ENCODE results near the gene NBDY. TPM values are rescaled to one million over a fixed set of nuclear protein-coding genes. Genes with fewer than 3 reads are reported as not detected.

Gene NBDY
- total RNA-seq, 4 donors from 2014 or later, result 15.6 to 47.2 (median 20.4) TPM

DNA sequence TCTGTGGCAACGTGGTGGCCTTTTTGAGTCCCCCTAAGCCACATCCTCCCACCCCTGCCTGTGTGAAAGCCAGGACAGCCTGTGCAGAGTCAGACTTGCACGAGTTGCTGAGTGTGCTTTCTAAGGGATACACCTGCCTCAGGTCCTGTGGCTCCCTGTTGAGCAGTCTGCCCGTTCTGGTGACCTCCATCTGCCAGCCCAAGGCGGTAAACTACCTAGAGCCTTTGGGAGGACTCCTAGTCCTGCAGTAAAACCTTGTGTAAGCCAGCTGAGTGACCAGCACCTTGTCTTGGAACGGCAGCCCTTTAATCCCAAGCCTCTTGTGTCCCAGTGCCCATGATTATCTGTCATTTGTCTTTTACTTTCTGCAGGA is 69.3 kb downstream of the NBDY start:
- Histone ChIP-seq H3K4me3 (no peak overlapping the region), H3K9me3 (no peaks in the 10 kb centered on the region), H3K27me3 (no peaks in the 10 kb centered on the region), H3K4me1 (no peaks in the 10 kb centered on the region), H3K27ac (no peak overlapping the region), H3K36me3 (no peaks in the 10 kb centered on the region)
- 100% methylated on average over 2 of the region's 5 CpGs for WGBS
- TF ChIP-seq, protein P1, sequence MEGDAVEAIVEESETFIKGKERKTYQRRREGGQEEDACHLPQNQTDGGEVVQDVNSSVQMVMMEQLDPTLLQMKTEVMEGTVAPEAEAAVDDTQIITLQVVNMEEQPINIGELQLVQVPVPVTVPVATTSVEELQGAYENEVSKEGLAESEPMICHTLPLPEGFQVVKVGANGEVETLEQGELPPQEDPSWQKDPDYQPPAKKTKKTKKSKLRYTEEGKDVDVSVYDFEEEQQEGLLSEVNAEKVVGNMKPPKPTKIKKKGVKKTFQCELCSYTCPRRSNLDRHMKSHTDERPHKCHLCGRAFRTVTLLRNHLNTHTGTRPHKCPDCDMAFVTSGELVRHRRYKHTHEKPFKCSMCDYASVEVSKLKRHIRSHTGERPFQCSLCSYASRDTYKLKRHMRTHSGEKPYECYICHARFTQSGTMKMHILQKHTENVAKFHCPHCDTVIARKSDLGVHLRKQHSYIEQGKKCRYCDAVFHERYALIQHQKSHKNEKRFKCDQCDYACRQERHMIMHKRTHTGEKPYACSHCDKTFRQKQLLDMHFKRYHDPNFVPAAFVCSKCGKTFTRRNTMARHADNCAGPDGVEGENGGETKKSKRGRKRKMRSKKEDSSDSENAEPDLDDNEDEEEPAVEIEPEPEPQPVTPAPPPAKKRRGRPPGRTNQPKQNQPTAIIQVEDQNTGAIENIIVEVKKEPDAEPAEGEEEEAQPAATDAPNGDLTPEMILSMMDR (IDR thresholded peaks at IDR 0.05), result no peak
- TF ChIP-seq EP300 (IDR thresholded peaks at IDR 0.05) (no peak), POLR2A (IDR thresholded peaks at IDR 0.05) (no peak), POLR2AphosphoS5 (IDR thresholded peaks at IDR 0.05) (no peak)
- DNase-seq (ENCODE audit: low spot score in 2 of 2), result peak in 1 of 2 donors; percentile 48

DNA sequence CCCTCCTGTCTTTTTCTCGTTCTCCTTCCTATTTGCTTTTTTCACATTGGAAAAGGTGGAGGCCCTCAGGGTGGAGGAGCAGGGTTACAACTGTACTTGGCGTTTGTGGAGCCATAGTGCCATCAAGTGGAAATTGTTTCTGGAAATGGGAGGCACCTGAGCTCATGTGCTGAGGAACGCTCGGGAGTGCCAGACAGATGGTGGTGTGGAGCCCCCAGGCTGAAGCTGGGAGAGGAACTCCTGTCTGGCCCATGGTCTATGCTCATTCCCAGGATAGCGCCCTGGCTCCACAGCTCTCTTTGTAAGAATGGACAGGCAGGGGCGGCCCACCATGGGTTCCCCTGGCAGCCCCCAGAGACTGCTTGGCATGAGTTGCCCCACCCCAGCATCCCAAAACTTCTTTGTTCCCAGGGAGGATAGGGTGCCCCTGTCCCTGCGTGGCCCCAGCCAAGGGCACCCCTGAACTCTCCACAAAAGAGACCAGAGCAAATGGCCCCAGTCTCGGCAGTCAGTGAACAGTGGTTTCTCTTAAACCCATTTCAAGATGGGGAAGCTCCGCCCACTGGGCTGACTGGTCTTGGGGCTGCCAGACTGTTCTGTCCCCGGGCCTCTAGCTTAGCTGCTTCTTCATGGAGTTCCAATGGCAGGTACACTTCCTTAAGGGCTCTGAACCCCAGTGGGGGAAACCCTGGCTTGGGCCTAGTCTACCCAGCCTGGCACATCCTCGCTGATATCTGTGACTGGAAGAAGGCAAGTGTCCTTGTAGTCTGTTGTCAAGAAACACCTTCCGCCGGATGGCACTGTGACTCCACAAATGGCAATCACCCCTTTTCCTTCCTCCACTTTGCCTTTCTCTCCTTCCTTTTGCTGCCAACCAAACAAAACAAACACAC is 70.1 kb downstream of the NBDY start:
- 64% methylated on average over 8 of the region's 13 CpGs for WGBS
- peak in 1 of 2 donors; percentile 46 for DNase-seq (ENCODE audit: low spot score in 2 of 2)
- TF ChIP-seq, protein P1 (IDR thresholded peaks at IDR 0.05), result no peak
- TF ChIP-seq EP300 (IDR thresholded peaks at IDR 0.05), result no peak
- no peak for TF ChIP-seq POLR2A (IDR thresholded peaks at IDR 0.05)
- TF ChIP-seq POLR2AphosphoS5 (IDR thresholded peaks at IDR 0.05), result no peak

DNA sequence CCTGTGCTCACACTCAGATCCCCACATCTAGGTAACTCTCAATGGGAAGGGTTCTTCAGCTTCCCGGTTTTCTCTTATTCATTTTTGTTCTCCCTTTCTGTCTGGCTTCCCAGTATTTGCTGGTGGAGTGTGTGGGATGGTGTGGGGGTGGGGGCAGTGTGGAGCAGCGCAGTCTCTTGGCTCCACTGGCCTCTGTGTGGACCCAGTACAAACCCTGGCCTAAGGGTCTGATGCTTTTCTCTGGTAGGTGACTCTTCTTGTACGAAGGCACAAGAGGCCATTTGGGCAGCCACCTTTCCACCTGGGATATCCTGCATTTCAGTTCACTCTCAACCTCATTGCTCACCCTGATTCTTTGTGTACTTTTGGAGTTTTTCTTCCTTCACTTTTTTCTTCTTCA is 71.3 kb downstream of the NBDY start:
- no peaks in the 10 kb centered on the region for H3K9me3 ChIP-seq
- no peak for TF ChIP-seq POLR2A (IDR thresholded peaks at IDR 0.05)
- TF ChIP-seq, protein P1 (IDR thresholded peaks at IDR 0.05), result no peak
- TF ChIP-seq EP300 (IDR thresholded peaks at IDR 0.05), result no peak
- TF ChIP-seq POLR2AphosphoS5 (IDR thresholded peaks at IDR 0.05), result no peak
- no peaks in the 10 kb centered on the region for H3K27me3 ChIP-seq
- no peak for DNase-seq (ENCODE audit: low spot score in 2 of 2)
- H3K27ac ChIP-seq, result no peak overlapping the region
- no peaks in the 10 kb centered on the region for H3K36me3 ChIP-seq
- WGBS, result 82% methylated on average over 3 of the region's 3 CpGs
- no peak overlapping the region for H3K4me3 ChIP-seq
- H3K4me1 ChIP-seq, result peaks cover 8% of the 10 kb centered on the region

More for the DNA sequence above, 70.1 kb downstream of the NBDY start:
- no peaks in the 10 kb centered on the region for H3K36me3 ChIP-seq
- H3K4me3 ChIP-seq, result no peak overlapping the region
- no peak overlapping the region for H3K27ac ChIP-seq
- H3K4me1 ChIP-seq, result peaks cover 3% of the 10 kb centered on the region
- H3K27me3 ChIP-seq, result no peaks in the 10 kb centered on the region
- no peaks in the 10 kb centered on the region for H3K9me3 ChIP-seq

DNA sequence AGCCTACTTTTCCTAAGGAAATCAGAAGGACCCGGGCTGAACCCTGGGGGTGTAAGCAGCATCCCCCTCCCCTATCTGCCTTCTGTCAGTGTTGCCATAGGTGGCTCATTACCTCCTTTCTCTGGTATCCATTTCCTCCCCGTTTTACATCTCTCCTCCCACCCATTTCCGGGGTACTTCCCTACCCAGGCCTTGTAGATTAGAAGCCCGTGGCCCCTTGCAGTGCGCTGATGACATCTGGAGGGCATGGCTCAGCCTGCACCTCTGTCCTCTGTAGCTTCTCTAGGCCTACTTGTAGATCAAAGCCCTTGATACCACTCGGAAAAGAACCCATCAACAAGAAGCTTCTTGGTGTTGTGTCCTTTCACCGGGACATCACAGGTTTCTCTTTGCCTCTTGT is 71.8 kb downstream of the NBDY start:
- DNase-seq (ENCODE audit: low spot score in 2 of 2), result peak in 1 of 2 donors; percentile 17

DNA sequence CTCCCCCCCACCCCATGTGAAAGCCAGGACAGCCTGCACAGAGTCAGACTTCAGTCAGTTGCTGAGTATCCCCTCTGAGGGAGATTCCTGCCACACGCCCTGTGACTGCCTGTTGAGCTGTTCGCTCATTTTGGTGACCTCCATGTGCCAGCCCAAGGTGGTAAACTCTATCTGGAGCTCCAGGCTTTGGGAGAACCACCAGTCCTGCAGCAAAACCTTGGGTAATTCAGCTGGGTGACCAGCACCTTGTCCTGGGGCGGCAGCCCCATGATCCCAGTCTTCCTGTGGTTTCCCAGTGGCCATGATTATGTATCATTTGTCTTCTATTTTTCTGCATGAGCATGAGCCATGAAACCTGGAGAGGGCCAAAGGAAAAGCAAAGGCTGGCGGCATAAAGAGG is 73.4 kb downstream of the NBDY start:
- H3K4me3 ChIP-seq, result no peak overlapping the region
- DNase-seq (ENCODE audit: low spot score in 2 of 2), result peak in 1 of 2 donors; percentile 36
- H3K27me3 ChIP-seq, result no peaks in the 10 kb centered on the region
- no peak overlapping the region for H3K27ac ChIP-seq
- 77% methylated on average over 4 of the region's 4 CpGs for WGBS
- no peaks in the 10 kb centered on the region for H3K9me3 ChIP-seq
- TF ChIP-seq EP300 (IDR thresholded peaks at IDR 0.05) (no peak), POLR2A (IDR thresholded peaks at IDR 0.05) (no peak), POLR2AphosphoS5 (IDR thresholded peaks at IDR 0.05) (no peak)
- TF ChIP-seq, protein P1 (IDR thresholded peaks at IDR 0.05), result no peak
- H3K36me3 ChIP-seq, result no peaks in the 10 kb centered on the region
- H3K4me1 ChIP-seq, result peaks cover 8% of the 10 kb centered on the region

More for the DNA sequence above, 71.8 kb downstream of the NBDY start:
- Histone ChIP-seq H3K9me3 (no peaks in the 10 kb centered on the region), H3K4me3 (no peak overlapping the region), H3K4me1 (peaks cover 8% of the 10 kb centered on the region), H3K27me3 (no peaks in the 10 kb centered on the region), H3K27ac (no peak overlapping the region), H3K36me3 (no peaks in the 10 kb centered on the region)
- WGBS, result 81% methylated on average over 7 of the region's 7 CpGs
- TF ChIP-seq POLR2AphosphoS5 (IDR thresholded peaks at IDR 0.05) (no peak), POLR2A (IDR thresholded peaks at IDR 0.05) (no peak), EP300 (IDR thresholded peaks at IDR 0.05) (no peak)
- TF ChIP-seq, protein P1 (IDR thresholded peaks at IDR 0.05), result no peak
